Sigmoid colon (tissue), 4 donors: ENCODE results near the gene KMT2E.

Experiments
- EP300 ChIP-seq, 4 donors: sonication (generic); formaldehyde crosslinking; IDR thresholded peaks; one replicate each; pipeline ENCODE4 v1.6.1; 2017; ENCODE audit warnings: antibody characterized with exemption in 4 of 4
- POLR2A ChIP-seq, 2 donors: fragments of 450-650 bp; IDR thresholded peaks; one replicate each; pipeline ENCODE4 v1.6.1; 2016; ENCODE audit warnings: antibody characterized with exemption in 2 of 2, mild to moderate bottlenecking in 2 of 2, moderate library complexity in 2 of 2
- POLR2AphosphoS5 ChIP-seq, 4 donors: sonication (generic); formaldehyde crosslinking; IDR thresholded peaks; one replicate each; pipeline ENCODE4 v1.6.1; 2017; ENCODE audit warnings: antibody characterized with exemption in 4 of 4
- TF ChIP-seq, protein P1 (sequence below), 4 experiments: fragments of 450-650 bp in 3 of 4; fragments of 200-600 bp in 1 of 4; IDR thresholded peaks; one replicate each; pipeline ENCODE4 v1.5.1; 2016 to 2019; ENCODE audit warnings: antibody characterized with exemption in 4 of 4, mild to moderate bottlenecking in 3 of 4, moderate library complexity in 2 of 4

DNA sequence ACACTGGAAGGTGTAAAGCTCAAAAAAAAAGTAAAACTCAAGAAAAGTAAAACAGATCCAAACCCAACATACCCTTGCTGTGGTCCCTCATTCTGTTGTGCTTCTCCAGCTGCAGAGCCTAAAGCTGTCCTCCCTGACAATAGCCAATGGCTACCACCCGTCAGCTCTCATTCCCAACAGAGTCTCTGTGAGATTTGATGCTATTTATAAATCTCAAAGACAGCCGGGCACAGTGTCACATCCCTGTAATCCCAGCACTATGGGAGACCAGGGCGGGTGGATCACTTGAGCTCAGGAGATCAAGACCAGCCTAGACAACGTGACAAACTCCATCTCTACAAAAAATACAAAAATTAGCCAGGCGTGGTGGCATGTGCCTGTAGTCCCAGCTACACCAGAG, 116.0 kb downstream of the KMT2E start:
- TF ChIP-seq EP300 (IDR thresholded peaks at IDR 0.05) (no peak), POLR2AphosphoS5 (IDR thresholded peaks at IDR 0.05) (no peak), POLR2A (IDR thresholded peaks at IDR 0.05) (no peak)
- TF ChIP-seq, protein P1, sequence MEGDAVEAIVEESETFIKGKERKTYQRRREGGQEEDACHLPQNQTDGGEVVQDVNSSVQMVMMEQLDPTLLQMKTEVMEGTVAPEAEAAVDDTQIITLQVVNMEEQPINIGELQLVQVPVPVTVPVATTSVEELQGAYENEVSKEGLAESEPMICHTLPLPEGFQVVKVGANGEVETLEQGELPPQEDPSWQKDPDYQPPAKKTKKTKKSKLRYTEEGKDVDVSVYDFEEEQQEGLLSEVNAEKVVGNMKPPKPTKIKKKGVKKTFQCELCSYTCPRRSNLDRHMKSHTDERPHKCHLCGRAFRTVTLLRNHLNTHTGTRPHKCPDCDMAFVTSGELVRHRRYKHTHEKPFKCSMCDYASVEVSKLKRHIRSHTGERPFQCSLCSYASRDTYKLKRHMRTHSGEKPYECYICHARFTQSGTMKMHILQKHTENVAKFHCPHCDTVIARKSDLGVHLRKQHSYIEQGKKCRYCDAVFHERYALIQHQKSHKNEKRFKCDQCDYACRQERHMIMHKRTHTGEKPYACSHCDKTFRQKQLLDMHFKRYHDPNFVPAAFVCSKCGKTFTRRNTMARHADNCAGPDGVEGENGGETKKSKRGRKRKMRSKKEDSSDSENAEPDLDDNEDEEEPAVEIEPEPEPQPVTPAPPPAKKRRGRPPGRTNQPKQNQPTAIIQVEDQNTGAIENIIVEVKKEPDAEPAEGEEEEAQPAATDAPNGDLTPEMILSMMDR (IDR thresholded peaks at IDR 0.05), result no peak
